ENCODE measurements around the gene GRIA1.

The GRIA1 gene

DNA sequence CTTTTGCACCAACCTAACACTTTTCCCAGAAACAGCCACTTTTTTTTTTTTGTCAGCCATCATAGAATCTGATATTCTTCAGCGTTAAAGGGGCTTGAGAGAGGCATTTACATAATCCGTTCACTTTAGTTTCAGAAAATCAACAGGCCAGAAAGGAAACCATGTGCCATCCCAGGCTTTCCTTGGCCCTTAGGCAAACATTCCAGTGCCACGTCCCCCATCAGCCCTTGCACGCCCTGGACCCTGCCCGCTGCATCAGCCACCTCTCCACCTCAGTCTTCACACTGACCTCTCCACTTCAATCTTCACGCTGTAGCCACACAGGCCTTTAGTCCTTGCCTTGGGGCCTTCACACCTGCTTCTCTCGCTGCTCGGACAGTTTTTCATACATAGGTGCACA is 123.2 kb downstream of the GRIA1 start:
- no peak for DNase-seq (ENCODE audit: low spot score)
- TF ChIP-seq CTCF (IDR thresholded peaks at IDR 0.05; ENCODE audit: extremely low read depth, missing control alignments): no peak

GRCh38 chr5:153617190-153617589 is 126.7 kb downstream of the GRIA1 start:
- DNase-seq (ENCODE audit: low spot score): no peak
- no peak for TF ChIP-seq CTCF (IDR thresholded peaks at IDR 0.05; ENCODE audit: extremely low read depth, missing control alignments)

DNA sequence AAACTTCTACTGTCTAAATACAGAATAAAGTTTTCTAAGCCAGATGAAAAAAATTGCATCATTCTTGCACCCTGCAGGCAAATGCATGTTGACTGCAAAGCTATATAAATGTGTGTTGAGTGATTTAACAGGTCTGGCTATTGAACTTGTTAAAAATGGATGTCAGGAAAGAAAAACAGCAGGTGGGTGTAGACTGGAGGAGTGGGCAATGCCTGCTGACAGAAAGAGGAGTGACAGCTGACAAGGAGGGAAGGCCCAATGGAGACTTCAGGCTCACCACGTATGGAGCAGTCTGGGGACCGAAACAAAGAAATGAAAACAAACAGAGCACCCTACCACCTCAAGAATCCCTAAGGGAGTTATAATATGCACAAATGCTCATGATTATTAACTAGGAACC is 127.8 kb downstream of the GRIA1 start:
- no peak for TF ChIP-seq CTCF (IDR thresholded peaks at IDR 0.05; ENCODE audit: extremely low read depth, missing control alignments)
- no peak for DNase-seq (ENCODE audit: low spot score)

DNA sequence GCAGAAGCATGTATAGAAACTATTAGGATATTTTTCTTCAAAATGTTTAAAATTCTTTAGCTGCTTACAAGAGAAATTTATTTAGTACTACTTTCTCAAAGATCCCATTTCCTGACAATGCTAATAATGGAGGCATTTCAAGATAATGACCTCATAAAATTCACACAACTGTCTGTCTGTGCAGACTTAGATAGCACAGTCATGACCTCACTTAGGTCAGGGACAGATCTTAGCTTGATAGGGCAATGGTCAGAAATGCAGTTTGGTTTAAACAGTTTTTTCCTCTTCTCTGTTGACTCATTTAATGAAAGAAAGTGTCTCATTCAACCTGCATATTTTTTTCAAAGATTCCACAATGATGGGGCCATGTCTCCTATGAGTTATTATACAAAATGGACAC is 128.4 kb downstream of the GRIA1 start:
- DNase-seq (ENCODE audit: low spot score): no peak
- TF ChIP-seq CTCF (IDR thresholded peaks at IDR 0.05; ENCODE audit: extremely low read depth, missing control alignments): no peak

- TF ChIP-seq CTCF (IDR thresholded peaks at IDR 0.05; ENCODE audit: extremely low read depth, missing control alignments): no peak
- DNase-seq (ENCODE audit: low spot score): no peak
Observed at GRCh38 chr5:153619771-153620170, 129.3 kb downstream of the GRIA1 start.

- DNase-seq (ENCODE audit: low spot score): no peak
- no peak for TF ChIP-seq CTCF (IDR thresholded peaks at IDR 0.05; ENCODE audit: extremely low read depth, missing control alignments)
Observed at GRCh38 chr5:153623124-153623523, 132.7 kb downstream of the GRIA1 start.

GRCh38 chr5:153623751-153624450 is 133.4 kb downstream of the GRIA1 start:
- TF ChIP-seq CTCF (IDR thresholded peaks at IDR 0.05; ENCODE audit: extremely low read depth, missing control alignments): no peak
- no peak for DNase-seq (ENCODE audit: low spot score)
